GM21529 (cell line): ENCODE results near the gene SNX2.
A peak's percentile ranks its signal among the peaks of the same experiment; 100 is the strongest.

Experiments
- ATAC-seq: cut with Tn5 transposase; IDR thresholded peaks from one replicate; pipeline ENCODE4 v1.9.1; 2021; ENCODE audit not compliant: unreplicated experiment

Gene SNX2

DNA sequence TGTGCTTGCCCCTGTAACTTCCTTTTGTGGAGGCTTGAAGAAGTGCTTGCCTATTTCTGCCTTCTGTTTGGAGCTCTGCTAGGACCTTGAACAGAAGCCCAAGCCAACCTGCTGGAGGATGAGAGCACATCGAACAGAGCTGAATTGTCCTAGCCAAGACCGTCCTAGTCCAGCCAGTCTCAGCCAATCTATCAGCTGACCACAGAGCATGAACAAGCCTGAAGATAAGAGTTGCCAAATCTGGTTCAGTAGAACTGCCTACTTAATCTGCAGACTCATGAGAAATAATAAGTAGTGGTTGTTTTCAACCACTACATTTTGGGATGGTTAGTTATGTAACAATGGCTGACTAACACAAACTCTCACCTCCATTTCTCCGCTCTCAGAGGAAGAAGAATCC lies 4.4 kb upstream of the SNX2 start:
- no peak for ATAC-seq

DNA sequence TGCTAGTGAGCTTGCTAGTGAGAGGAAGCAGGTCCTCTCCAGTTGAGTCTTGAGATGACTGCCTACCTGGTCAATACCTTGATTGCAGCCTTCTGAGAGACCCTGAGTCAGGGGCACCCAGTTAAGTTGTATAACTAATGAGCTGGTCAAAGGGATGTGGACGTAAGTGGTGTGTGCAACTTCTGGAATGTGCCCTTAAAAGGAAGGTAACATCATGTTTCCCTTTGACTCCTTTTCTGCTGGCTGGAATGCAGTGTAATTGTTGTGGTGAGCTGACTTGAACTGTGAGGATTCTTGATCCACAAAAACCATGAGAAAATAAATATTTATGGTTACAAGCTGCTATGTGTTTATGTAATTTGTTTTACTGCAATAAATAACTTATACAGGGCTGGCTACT lies 2.4 kb upstream of the SNX2 start:
- no peak for ATAC-seq

DNA sequence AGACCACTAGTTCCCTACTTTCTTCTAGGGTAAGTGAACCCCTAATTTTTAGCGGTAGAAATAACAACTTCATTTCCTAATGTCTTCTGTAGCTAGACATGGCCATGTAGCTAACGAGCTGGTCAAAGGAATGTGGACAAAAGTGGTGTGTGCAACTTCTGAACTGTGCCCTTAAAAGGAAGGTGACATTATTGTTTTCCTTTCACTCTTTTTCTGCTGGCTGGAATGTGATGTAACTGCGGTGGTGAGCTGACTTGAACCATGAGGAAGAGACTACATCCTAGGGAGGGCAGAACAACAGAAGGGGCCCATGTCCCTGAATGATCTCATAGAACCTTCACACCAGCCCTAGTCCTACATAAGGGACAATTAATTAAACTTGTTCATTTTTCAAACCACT lies 1.3 kb upstream of the SNX2 start:
- no peak for ATAC-seq

DNA sequence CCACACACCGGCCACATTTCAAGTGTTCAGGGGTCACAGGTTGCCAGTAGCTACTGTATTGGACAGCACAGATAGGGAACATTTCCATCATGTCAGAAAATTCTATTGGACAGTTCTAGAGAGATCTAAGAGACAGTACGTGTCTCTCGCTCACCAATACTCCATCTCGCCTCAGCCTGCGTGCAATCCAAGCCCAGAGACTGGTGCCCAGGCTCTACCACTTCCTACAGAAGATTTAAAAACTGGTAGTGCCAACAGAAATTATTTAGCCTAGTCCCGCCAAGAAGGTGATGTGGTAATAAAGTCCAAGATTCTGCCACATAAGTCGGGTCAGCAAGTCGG lies 390 bp upstream of the SNX2 start:
- ATAC-seq = peak; percentile 39

DNA sequence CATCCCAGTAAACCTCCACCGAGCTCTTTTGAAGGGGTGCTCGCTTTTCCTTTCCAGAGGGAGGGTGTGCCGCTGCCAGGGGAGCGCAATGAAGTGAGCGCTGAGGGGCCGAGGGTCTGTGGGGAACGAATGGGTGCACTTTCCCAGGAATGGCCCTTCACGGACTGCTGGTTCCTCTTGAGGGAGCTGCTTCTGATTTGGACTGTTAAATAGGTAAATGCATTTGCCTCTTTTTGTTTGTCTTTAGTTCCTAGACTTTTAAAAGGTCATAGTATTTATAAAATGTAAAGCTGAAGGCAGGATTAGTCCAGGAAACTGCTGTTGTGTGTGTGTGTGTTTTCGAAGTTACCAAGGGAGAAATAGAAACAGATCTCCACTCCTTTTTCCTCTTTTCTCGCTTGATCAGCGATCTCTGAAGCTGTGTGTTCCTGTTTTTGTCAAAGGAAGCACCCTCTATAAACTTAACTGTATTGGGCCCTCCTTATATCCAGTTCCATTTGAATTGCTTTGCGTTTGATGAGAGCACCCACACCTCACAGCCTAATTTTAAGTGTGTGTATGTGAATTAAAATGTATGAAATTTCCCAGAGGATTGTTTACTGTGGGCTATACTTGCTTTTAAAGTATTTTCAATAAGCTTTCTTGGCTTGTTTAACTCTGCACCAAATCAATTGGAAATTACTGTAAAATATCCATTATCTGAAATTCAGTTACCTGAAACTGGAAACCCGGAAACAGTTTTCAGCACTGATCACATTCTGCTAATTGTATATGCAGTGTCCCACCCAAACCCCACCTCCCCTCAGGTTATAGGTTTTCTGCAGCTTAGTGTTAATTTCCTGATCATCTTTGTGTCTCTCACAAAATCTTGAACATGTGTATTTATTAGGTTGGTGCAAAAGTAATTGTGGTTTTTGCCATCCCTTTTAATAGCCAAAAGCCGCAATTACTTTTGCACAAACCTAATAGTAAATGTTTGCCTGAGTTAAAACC lies 966 bp downstream of the SNX2 start:
- no peak for ATAC-seq

DNA sequence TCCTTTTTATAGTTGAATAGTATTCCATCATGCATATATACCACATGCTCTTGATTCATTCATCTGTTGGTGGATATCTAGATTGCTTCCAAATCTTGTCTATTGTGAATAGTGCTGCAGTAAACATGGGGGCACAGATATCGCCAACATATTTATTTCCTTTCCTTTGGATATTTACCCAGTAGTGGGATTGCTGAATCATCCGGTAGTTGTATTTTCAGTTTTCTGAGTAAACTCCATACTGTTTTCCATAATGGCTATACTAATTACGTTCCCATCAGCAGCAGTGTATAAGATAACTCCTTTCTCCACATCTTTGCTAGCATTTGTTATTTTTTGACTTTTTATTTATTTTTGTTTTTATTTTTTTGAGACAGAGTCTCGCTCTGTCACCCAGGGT lies 3.3 kb downstream of the SNX2 start:
- ATAC-seq = no peak

DNA sequence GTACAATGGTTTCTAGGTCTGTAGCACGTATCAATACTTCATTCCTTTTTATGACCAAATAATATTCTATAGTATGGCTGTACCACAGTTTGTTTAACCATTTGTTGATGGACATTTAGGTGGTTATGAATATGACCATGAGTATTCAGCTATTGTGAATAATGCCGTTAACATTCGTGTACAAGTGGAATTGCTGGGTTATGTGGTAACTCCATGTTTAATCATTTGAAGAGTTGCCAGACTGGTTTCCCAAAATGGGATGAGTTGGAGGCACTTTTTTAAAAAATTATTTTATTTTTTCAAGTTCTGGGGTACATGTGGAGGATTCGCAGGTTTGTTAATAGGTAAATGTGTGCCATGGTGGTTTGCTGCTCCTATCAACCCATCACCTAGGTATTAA lies 4.6 kb downstream of the SNX2 start:
- no peak for ATAC-seq

DNA sequence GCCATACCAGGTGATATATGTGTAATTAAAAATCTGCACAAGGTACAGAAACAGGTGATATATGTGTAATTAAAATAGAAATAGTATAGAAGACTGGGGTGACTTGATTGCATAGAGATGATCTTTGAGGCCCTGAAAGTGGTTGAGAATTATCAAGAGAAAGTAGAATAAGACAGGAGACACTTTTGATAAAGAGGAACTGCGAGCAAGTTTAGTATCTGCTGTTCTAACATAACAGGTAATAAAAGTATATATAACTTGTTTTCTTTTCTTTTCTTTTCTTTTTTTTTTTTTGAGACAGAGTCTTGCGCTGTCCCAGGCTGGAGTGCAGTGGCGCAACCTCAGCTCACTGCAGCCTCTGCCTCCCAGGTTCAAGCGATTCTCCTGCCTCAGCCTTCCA lies 5.4 kb downstream of the SNX2 start:
- ATAC-seq = no peak

DNA sequence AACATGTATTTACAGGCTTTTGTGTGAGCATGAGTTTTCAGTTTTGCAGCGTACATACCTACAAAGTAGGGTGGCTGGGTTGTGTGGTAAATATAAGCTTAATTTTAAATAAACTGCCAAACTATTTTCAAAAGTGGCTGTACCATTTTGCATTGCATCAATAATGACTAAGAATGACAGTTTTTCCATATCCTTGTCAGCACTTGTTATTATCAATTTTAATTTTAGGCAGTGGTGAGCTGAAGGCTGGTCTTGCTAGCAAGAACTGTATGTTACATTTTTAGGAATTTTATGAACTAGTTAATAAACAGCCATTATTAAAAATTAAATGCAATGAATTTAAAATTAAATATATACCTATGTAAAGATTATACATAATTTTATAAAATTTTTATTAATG lies 6.6 kb downstream of the SNX2 start:
- no peak for ATAC-seq

DNA sequence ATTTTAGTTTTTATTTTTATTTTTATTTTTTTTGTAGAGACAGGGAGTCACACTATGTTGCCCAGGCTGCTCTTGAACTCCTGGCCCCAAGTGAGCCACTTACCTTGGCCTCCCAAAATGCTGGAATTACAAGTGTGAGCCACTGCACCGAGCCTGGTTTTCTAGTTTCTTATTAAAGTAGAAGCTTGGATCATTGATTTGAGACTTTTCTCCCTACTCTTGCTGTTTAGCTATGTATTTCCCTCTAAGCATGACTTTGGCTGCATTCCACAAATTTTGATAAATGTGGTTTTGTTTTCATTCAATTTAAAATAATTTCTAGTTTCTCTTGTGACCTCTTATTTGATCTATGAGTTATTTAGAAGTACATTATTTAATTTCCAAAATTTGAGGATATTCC lies 10.4 kb downstream of the SNX2 start:
- no peak for ATAC-seq

DNA sequence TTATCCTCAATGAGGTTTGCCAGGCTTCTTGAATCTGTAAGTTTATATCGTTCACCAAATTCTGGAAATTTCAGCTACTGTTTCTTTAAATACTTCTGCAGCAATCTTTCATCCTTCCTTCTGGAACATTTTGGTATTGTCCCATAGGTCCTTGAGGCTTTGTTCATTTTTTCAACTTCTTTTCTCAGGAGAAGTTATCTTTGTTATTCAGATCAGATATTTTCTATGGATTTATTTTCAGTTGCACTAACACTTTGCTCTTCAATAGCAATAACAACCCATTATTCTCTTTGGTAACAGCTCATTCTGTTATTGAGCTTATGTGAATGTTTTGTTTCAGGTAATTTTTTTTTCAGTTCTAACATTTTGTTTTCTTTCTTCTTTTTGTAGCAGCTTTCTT lies 13.5 kb downstream of the SNX2 start:
- no peak for ATAC-seq

DNA sequence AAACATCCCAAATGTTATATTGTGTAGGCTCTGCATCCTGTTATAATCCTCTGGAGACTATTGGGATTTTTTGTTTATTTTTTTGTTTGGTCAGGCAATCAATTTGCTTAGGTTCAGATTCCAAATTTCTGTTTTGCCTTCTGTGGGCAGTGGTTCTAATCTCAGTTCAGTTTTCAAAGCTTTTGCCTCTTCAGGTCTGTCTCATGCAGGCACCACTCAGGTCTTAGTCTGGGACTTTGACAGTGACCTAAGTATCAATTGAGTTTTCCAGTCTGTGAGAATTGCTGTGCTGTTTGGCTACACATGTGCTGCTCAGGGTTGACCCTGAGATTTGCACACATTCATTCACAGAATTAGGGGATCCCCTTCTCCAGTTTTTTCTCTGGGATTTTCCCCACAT lies 14.1 kb downstream of the SNX2 start:
- no peak for ATAC-seq

DNA sequence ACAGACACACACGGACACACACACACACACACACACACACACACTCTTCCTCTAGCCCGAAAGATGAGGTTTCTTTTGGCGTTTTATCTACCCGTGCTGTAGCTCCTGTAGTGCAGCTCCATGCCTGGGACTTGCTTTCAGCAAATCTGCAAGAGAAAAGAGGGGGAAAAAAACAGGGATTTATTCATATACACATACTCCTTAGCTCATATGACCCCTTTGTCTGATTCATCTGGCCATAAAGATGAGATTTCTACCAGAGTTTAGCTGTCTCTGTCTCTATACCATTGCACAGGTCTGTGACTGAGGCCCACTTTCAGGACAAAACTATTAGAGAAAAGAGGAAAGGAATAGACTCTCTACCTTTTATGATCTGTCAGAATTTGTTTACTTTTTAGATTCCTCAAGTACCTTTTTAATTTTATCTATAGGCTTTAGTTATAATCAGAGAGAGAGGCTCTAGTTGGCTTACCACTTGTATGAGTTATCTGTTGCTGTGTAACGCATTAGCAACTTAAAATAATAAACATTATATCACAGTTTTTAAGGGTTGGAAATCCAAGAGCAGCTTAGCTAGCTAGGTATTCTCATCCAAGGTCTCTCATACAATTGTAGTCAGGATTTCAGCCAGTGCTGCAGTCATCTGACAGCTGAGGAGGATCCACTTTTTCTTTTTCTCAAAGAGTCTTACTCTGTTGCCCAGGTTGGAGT lies 14.7 kb downstream of the SNX2 start:
- no peak for ATAC-seq

DNA sequence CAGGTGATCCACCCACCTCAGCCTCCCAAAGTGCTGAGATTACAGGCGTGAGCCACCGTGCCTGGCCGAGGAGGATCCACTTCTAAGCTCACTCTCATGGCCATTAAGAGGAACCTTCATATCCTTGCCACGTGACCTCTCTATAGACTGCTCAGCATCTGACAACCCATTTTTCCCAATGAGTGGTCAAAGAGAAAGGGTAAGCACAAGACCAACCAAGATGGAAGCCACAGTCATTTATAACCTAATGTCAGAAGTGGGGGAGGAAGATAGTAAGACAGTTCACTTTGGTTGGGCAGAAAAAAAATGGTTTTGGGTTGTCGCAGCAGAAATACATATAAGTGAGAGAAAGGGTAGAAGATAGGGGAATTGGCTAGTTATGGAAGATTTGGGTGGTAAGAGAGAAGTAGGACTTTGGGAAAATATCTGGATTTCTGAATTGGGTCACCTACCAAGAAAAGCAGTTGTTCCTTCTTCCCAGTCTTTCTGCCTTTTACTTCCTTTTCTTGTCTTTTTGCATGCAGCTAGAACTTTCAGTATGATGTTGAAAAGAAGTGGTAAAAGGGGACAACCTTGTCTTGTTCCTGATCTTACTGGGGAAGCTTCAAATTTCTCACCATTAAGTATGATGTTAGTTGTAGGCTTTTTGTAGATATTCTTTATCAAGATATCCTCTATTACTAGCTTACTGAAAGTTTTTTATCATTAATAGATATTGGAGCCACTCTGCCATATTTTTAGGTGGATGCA lies 15.6 kb downstream of the SNX2 start:
- ATAC-seq = no peak

DNA sequence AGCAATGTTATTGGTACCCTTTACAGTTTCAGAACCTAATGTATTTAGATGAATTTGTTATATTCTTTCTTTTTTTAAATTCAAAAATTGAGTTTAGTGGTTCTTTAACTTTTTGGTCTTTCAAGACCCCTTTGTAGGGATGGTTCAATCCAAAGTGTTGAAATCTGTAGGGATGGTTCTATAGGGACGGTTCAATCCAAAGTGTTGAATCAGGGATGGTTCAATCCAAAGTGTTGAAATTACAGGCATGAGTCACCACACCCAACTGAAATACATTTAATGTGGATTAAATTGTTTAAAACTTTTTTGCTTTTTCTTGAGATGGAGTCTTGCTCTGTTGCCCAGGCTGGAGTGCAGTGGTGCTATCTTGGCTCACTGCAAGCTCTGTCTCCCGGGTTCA lies 30.6 kb downstream of the SNX2 start:
- ATAC-seq = no peak

DNA sequence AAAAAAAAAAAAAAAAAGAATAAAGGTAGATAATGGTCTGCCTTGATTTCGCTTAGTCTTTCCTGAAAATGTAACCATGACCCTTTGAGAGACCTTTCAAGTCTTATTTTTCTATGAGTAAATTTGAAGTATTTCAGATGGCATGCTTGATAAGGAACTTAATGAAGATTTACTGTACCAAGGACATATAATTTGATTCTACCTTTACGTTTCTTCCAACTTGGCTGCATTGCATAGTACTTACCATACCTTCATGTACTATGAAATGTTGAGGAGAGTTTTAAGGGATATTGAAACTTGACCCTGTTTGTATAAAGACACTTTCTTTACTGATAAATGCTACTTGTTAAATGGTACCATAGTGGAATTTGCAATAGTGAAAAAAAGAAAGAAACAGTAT lies 35.5 kb downstream of the SNX2 start:
- no peak for ATAC-seq

DNA sequence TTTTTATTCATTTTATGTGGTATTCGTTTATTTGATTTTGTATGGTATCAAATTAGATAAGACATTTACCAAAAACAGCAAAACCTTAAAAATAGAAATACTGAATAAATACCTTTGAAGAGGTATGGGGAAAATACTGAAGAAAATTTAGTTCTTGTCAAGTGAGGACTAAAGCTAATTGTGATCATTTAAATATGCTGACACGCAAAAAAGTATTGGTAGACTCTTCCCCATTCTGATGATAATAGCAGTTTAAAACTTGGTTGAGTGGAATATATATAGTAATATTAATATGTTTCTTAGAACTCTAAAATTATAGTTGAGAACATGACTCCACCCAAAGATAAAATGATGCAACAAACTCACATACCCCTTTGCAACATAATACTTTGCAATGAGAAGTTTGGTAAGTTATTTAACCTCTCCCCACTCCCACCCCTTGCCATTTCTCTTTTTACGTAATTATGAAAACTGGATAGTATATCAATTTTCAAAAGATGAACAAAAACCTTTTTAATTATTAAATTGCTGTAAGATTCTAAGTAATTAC lies 40.4 kb downstream of the SNX2 start:
- no peak for ATAC-seq

DNA sequence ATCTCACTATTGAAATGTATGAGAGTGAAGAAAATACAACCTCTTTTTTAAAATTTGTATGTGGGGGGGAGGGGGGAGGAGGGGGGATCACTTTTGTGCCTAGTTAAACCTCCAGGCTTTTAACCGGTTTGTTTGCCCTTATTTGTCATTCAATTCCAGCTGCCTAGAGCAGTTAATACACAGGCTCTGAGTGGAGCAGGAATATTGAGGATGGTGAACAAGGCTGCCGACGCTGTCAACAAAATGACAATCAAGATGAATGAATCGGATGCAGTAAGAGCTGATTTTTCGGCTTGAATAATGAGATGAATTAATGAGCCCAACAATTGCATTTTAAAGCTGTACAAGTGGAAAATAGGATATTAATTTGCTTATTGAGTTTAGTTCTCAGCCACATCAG lies 41.9 kb downstream of the SNX2 start:
- no peak for ATAC-seq

DNA sequence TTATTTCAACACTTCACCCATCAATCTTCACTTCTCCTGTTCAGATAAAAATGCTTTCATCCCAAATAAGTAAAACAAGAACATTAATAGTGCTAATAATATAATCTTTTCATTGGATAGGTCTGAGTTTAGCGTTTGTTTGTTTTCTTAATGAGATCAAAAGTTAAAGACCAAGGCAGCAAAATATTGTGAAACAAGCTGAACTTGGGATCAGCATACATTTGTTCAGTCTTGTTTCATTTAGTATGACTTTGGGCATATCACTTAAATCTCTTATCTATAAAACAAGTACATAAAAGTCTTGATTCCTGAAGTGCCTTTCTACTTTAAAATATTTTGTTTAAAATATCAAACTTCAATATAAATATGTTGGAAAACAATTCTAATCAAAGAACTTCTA lies 57.1 kb downstream of the SNX2 start:
- no peak for ATAC-seq

DNA sequence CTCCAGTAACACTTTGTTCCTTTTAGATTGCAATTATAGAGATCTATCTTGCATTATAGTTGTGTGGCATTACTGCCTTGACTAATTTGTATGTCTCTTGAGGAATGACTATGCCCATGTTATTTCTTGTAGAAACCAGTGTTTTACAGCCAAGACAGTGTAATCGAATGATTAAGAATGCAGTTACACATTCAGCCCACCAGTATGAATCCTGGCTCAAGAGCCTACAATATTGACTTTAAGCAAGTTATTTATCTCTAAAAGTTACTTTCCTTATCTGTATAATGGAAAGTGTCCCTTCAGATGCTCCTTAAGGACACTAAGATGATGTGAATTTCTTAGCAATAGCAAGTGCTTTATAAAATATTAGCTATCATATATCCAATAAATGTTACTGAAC lies 60.8 kb downstream of the SNX2 start:
- no peak for ATAC-seq

DNA sequence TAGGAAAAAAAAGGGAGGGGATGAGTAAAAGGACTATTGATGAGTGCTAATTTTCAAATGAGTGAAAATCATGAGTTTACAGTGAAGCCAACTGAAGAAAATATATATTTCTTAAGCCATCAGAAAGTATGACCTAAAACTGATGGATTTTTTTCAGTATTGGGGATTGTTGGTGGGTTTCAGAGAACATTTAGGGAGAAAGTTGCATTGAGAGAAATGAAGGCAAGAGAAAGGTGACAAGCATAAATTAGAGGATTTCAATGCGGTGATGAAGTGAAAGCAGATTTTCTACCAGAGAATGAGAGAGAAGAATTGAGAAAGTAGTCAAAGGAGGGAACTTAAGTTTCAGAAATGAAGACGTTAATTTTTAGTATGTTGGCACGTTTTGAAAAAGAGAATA lies 62.1 kb downstream of the SNX2 start:
- ATAC-seq = no peak

DNA sequence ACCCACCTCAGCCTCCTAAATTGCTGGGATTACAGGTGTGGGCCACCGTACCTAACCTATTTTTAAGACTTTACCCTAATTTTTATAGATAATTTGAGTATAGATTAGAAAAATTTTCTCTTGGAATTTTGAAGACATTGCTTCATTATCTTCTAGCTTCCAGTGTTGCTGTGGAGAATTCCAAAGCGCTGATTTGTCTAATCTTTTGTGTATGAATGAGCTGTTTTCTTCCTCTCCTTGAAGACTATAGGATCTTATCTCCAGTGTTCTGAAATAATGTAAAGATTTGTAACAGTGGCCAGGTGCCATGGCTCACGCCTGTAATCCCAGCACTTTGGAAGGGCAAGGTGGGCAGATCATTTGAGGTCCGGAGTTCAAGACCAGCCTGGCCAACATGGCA lies 64.9 kb downstream of the SNX2 start:
- no peak for ATAC-seq
